Pancreas (tissue), 10 donors: Measurements from ENCODE around the gene KRTAP10-2. TPM values are rescaled to one million over a fixed set of nuclear protein-coding genes. Genes with fewer than 3 reads are reported as not detected.

ENCODE experiments used
- ATAC-seq, 4 donors: fragments of 200-7000 bp; cut with Tn5 transposase; one replicate each; pipeline versions ENCODE4 v1.8.0 to v1.9.1; 2020; ENCODE audit warnings: mild to moderate bottlenecking in 4 of 4, moderate library complexity in 4 of 4
- DNase-seq, 6 donors: peaks; one replicate each; pipeline ENCODE4 v3.0.0-alpha.2; 2020
- FAIRE-seq: peaks from 2 replicates; lab custom pipeline; 2012; peaks lifted over from hg19 to GRCh38; lab: Jason Lieb, UNC
- H3K27ac ChIP-seq, 4 donors: fragments of 200-600 bp; sonication (generic); 1 replicate in 3 of 4; 2 replicates in 1 of 4; pipeline versions ENCODE4 v1.5.0 to v1.8.0; 2020
- H3K27me3 ChIP-seq, 4 donors: fragments of 200-600 bp; one replicate each; pipeline ENCODE4 v1.8.0; 2021
- H3K36me3 ChIP-seq, 3 donors: fragments of 200-600 bp; sonication (generic) in 1 of 3; one replicate each; pipeline versions ENCODE4 v1.5.0 to v1.8.0; 2020 to 2021
- H3K4me1 ChIP-seq, 3 donors: fragments of 200-600 bp; one replicate each; pipeline ENCODE4 v1.8.0; 2021
- H3K4me3 ChIP-seq, 4 donors: fragments of 200-600 bp; sonication (generic) in 2 of 4; one replicate each; pipeline versions ENCODE4 v1.5.0 to v1.8.0; 2020 to 2021
- H3K9me3 ChIP-seq, 4 donors: fragments of 200-600 bp; one replicate each; pipeline ENCODE4 v1.8.0; 2021
- CTCF ChIP-seq, 4 donors: fragments of 200-600 bp; sonication (generic) in 3 of 4; IDR thresholded peaks; one replicate each; pipeline versions ENCODE4 v1.5.0 to v1.8.0; 2021; ENCODE audit warnings: antibody characterized with exemption in 4 of 4
- WGBS, 2 donors: extraction: QIAGEN DNeasy Blood & Tissue Kit; methylation state at CpG; one replicate each; pipeline ENCODE4 v1.1.7; 2013; 5-methylcytosine and 5-hydroxymethylcytosine counted together
- intact Hi-C, 3 donors: fragments of 100-400 bp; cut with DNase I; formaldehyde crosslinking; loops; one replicate each; pipeline versions ENCODE4 v1.11.1 to v1.14.2; 2022
- polyA plus RNA-seq, 2 donors: library from polyadenylated mRNA; stranded (reverse); fragments of 200-250 nt; gene quantifications; one replicate each; pipeline ENCODE4 v1.2.3, GENCODE V29; 2013
- total RNA-seq, 6 donors: library from RNA; stranded (reverse); fragmentation: NEBNext Ultra II Directional in 4 of 6; extraction: Animal tissue kit (Norgen Biotek cat#: 25700) in 4 of 6; gene quantifications; one replicate each; pipeline versions ENCODE4 v1.2.1 to v1.2.4, GENCODE V29; 2021 to 2023
- donor health status: healthy with polysubstance abuse.
- donor health status: DM: no; HTN: no; CAD: no; lungs with moderate emphysema.
- donor health status: DM: no; HTN: no; CAD: no.
- donor health status: control.
- donor health status: control.
- donor health status: Bipolar disorder and iron deficiency.
- donor health status: DM: yes; HTN: yes; CAD: no.
- donor health status: DM: no; HTN: no; CAD: no.
- donor health status: DM: no; HTN: no; CAD: no.
- donor health status: DM: yes; HTN: yes; CAD: no.

Gene KRTAP10-2
- total and polyA plus RNA-seq, 8 donors, result not detected

- ATAC-seq, result peak; percentile 75 to 95 (median 86)
- no peak for FAIRE-seq
- DNase-seq, result peak; percentile 64 to 82 (median 70)
- H3K4me3 ChIP-seq, result peak overlapping the region in 2 of 4 donors; percentile 8 to 17
- 68 to 73% methylated on average over 15 of the region's 15 CpGs for WGBS, 2 donors
- H3K27ac ChIP-seq, result no peak overlapping the region
- TF ChIP-seq CTCF (IDR thresholded peaks at IDR 0.05), result no peak
- no peaks in the 10 kb centered on the region for H3K4me1 ChIP-seq
- H3K27me3 ChIP-seq, result no peaks in the 10 kb centered on the region
- no peaks in the 10 kb centered on the region for H3K36me3 ChIP-seq
- intact Hi-C loops, result loop anchor here in 1 of 3 donors (10.0 kb wide), 1 partner anchor 277 kb away; no protein-coding TSS in a partner anchor
- H3K9me3 ChIP-seq, result no peaks in the 10 kb centered on the region
Measured at GRCh38 chr21:44517175-44517899, 34.0 kb downstream of the KRTAP10-2 start.

DNA sequence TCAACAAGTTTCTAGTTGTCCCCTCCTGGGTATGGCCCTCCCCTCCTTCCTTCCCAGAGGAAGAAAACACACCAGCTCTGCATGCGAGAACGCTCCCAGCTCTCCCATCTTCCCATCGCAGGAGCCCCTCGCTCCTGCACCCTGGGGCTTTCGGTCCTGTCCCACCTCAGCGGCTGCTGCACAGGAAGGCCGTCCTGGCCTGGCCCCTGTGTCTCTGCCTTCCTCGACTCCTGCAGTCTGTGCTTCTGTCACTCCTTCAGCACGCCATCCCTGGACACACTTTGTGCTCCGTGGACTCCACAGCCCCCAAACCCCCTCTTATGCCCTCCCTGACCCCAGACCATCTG lies 34.5 kb downstream of the KRTAP10-2 start:
- H3K4me3 ChIP-seq, result peak overlapping the region in 1 of 4 donors; percentile 17
- H3K9me3 ChIP-seq, result no peaks in the 10 kb centered on the region
- 74 to 81% methylated on average over 10 of the region's 10 CpGs for WGBS, 2 donors
- peak in 2 of 6 donors; percentile 40 to 45 for DNase-seq
- H3K4me1 ChIP-seq, result no peaks in the 10 kb centered on the region
- intact Hi-C loops, result loop anchor here in 1 of 3 donors (10.0 kb wide), 1 partner anchor 278 kb away; no protein-coding TSS in a partner anchor
- H3K36me3 ChIP-seq, result no peaks in the 10 kb centered on the region
- no peak for FAIRE-seq
- ATAC-seq, result no peak
- no peaks in the 10 kb centered on the region for H3K27me3 ChIP-seq
- no peak for TF ChIP-seq CTCF (IDR thresholded peaks at IDR 0.05)
- no peak overlapping the region for H3K27ac ChIP-seq

DNA sequence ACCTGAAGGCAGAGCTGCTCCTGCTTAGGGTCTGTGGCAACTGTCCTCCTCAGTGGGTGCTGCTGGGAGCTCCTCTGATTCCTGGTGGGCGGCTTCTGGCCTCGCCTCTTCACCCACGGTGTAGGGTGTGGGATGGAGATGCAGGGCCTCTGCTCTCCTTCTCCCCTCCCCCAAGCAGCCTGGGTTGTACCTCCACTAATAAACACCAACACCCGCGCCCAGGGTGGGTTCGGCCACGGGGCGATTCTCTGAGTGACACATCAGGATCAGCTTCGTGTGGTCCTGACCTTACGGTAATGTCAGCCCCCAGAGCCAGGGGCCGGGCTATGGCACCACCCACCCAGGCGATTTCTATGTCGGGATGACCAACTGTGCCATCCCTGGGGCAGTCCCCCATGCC lies 35.0 kb downstream of the KRTAP10-2 start:
- no peak for ATAC-seq
- intact Hi-C loops, result loop anchor here in 1 of 3 donors (10.0 kb wide), 1 partner anchor 278 kb away; no protein-coding TSS in a partner anchor
- WGBS, 2 donors, result 70 to 80% methylated on average over 13 of the region's 13 CpGs
- H3K36me3 ChIP-seq, result no peaks in the 10 kb centered on the region
- TF ChIP-seq CTCF (IDR thresholded peaks at IDR 0.05), result no peak
- FAIRE-seq, result no peak
- H3K4me3 ChIP-seq, result peak overlapping the region in 1 of 4 donors; percentile 17
- no peaks in the 10 kb centered on the region for H3K27me3 ChIP-seq
- DNase-seq, result peak in 2 of 6 donors; percentile 39 to 41
- no peaks in the 10 kb centered on the region for H3K9me3 ChIP-seq
- no peak overlapping the region for H3K27ac ChIP-seq
- no peaks in the 10 kb centered on the region for H3K4me1 ChIP-seq

DNA sequence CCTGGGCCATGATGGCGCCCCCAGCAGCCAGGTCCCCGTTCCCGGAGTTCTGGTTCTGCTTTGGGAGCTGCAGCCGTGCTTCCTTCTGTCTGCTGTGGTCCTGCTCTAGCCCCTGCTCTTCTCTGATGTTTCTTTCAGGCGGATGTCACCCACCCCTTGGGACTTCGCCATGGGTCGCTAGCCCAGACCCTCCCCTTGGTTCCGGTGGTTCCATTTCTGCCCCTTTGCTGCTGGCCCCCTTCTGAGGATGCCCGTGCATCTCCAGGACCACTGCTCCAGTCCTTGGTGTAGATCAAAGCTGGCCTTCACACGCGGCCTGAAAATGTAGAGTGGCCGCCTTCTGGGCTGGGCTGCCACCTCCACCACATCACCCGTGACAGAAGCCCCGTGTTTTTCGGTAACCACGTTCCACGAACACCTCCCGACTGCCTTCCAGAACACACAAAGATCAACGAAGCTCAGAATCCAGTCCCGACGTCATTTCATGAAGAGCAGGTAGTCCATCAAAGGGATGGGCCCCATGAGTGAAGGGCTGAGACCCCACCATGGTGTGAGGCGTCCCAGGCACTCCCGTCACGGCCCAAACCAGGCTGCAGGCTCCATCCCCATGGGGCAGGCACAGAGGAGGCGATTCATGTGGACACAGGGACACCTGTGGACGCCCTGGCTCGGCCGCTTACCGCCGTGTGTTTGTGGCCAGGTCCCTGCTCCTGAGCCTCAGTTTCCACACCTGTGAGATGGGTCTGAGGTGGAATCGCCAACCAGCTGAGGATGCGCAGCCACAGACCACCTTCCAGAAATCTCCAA lies 35.7 kb downstream of the KRTAP10-2 start:
- FAIRE-seq, result no peak
- Histone ChIP-seq H3K36me3 (no peaks in the 10 kb centered on the region), H3K27ac (no peak overlapping the region), H3K4me1 (peaks cover 0 to under 1% (median 0%) of the 10 kb centered on the region in 3 donors), H3K4me3 (no peak overlapping the region), H3K27me3 (no peaks in the 10 kb centered on the region), H3K9me3 (no peaks in the 10 kb centered on the region)
- peak in 2 of 6 donors; percentile 30 to 42 for DNase-seq
- no peak for ATAC-seq
- WGBS, 2 donors, result 72 to 88% methylated on average over 32 of the region's 32 CpGs
- no peak for TF ChIP-seq CTCF (IDR thresholded peaks at IDR 0.05)
- intact Hi-C loops, result loop anchor here in 1 of 3 donors (10.0 kb wide), 1 partner anchor 279 kb away; no protein-coding TSS in a partner anchor
